GM18873 (cell line): ENCODE results near the gene ZNF74.

Source experiments
- ATAC-seq: cut with Tn5 transposase; IDR thresholded peaks from one replicate; pipeline ENCODE4 v1.9.1; 2021; ENCODE audit warnings: mild to moderate bottlenecking, moderate library complexity, moderate number of reproducible peaks; ENCODE audit not compliant: unreplicated experiment, low FRiP score

Gene ZNF74

DNA sequence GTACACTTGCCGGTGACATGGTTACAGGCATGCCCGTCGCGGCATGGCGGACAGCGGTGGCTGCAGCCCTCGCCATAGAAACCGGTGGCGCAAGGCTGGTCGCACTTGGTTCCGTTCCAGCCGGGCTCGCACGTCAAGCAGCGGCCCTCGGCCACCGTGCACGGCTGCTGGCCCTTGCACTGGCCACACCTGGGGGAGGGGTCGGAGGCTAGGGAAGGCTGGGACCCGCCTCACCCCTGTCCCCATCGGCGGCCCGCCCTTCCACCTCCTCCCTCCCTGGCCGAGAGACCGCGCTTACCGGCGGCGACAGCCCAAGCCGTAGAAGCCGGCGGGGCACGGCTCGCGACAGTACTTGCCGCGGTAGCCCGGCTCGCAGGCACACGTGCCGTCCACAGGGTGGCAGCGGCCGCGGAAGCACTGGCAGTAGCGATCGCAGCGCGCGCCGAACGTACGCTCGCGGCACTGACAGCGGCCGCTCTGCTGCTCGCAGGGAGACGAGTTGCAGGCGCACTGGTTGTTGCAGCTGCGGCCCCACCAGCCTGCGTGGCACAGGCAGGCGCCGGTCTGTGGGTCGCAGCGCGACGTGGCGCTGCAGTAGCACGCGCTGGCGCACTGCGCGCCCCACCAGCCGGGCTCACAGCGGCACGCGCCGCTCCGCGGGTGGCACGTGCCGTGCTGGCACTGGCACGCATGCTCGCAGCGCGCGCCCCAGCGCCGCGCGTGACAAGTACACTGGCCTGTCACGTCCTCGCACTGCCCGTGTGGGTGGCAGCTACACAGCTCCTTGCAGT lies 37.0 kb downstream of the ZNF74 start:
- ATAC-seq = no peak

DNA sequence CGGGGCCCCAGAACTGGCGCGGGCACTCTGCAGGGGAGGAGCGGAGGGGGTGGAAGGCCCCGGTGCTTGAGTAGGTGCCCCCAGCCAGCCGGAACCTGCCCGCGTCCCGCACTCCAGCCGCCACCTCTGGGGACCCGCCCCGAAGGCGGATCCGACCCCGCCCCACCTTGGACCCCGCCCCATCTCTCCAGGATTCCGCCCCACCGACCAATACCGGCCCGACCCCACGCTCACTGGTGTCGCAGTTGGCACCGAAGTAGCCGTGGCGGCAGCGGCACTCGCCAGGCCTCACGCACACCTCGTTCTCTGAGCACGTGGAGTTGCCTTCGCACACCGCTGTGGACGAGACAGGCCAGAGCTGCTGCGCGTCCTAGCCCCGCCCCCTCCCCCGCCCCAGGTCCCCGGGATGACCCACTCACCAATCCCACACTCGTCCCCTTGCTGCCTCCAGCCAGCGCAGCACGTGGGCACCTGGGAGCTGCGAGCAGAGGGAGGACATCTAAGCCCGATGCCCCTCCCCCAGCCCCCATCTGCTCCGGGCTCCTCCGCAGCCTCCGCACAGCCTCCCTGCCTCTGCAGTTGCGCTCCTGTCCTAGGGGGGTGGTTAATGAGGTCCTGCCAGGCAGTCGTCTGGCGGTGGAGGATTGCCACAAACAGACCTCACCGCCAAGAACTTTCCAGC lies 37.7 kb downstream of the ZNF74 start:
- ATAC-seq = no peak

DNA sequence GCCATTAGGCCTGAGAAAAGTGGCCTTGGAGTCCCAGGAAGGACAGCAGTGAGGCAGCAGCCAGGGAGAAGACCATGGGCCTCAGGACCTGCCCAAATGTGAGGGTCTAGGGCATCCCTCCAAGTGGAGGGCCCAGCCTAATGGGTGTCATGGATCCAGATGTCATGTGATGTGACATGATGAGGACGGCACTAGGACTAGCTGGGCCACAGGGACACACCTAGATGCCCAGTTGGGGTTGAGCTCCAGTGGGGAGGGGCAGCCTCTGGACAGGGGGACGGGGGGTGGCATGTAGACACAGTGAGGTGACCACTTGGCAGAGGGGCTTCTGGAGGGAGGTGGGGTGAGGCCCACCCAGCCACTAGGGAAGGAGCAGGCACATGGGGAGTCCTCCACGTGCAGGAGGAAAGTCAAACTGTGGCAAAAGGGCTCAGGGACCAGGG lies 38.3 kb downstream of the ZNF74 start:
- no peak for ATAC-seq

DNA sequence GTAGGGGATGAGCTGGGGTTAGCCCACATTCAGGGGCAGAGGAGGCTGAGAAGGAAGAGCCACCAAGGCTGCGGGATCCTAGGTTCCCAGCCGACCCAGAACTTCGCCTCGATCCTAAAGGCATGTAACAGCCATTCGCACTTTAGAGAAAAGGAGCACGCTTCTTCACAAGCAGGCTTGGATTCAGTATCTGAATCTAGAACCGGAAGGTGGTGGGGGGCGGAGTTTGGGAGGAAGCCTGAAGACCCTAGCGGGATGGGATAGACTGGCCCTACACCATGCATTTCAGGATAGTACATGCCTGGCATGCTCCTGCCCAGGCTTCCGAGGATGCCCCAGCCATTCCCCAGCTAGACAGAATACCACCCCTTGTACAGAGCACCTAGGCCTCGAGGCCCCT lies 39.2 kb downstream of the ZNF74 start:
- ATAC-seq = no peak

DNA sequence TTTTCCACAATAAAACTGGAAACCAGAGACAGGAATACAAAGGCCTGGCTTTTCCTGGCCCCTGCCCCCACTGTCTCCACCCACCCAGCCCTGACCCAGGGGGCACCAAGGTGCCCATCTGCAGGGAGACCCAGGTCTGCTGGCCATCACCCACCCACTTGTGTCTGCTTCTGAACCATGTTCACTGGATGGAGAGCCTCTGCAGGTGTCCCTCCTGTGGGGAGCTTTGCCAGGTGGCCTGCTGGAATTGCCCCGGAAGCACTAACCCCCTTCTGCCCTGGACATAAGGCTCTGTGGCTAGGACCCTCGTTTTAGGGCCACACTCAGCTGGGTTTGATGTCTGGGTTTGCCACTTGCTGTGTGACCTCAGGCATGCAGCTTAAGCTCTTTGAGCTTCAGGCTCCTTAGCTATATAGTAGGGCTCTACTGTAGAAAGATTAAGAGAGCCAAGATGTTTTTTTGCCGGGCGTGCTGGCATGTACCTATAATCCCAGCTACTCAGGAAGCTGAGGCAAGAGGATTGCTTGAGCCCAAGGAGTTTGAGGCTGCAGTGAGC lies 39.8 kb downstream of the ZNF74 start:
- no peak for ATAC-seq

DNA sequence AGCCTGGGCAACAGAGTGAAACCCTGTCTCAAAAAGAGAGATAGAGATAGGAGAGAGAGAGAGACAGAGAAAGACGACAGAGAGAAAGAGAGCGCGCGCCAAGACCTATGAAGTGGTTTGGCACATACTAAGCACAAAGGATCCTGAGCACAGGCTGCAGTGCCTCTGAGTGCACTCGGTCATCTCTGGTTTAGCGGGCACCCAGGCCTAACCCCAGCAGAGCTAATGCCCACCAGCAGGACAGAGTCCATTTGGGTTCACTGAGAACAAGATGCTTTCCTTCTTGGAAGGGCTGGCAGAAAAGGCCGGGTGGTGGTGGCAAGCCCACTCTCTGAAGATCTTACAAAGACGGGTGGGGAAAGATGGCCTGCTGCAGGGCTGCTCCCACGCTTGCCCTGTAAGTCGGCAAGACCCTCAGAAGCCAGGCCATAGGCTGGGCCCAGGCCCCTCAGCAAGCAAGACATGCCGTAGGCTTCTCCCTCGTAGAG lies 40.4 kb downstream of the ZNF74 start:
- no peak for ATAC-seq

DNA sequence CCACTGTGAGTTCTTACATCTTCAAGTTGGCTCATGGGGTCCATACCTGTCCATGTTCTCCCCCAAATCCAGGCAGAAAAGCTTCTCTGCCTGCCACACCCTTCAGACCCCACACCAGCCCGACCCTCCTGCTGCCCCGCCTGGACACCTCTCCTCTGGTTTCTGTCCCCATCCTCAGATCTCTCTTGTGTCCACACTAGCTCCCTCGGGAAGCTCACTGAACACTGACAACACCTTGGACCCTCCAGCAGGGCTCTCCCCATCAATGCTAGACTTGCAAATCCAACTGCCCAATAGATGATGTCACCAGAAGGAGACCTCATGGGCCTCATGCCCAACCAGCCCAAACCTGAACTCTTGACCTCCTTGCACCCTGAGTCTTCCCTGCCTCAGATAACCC lies 40.8 kb downstream of the ZNF74 start:
- no peak for ATAC-seq

DNA sequence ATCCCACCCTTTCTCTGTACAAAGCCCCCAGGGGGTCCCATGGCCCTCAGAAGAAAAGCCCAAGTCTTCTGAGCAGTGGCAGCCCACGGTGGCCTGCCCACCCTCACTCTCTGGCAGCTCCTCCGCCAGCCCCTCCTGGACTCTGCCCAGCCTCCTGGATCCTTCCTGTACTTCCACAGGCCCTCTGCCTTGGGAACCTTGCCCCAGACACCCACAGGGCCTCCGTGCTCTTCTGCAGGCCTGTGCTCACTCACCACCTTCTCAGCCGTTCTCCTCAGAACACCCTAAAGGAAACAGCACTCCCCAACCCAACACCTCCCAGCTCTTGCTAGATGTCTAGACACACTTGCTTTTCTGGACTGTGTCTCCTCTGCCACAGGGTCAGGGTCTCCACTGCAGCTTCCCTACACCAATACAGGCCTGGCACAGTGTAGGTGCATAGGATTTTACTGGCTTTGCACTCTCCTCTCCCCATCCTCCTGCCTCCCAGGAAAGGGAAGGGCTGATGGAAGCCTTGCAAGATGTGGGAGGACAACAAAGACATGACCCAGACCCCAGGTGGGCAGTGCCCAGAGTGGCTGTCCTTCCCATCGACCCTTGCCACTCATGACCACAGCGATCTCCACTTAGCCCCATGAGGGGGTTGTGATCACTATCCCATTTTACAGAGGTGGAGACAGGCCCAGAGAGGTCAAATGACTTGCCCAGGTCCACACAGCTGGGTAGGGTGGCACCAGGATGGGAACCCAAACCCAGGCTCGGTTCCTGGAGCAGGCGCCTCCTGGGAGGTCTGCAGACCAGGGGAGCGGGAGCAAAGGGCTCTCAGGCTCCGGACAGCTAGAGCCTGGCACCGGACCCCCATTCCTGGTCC lies 41.7 kb downstream of the ZNF74 start:
- ATAC-seq = no peak

GRCh38 chr22:20436307-20436767 lies 42.4 kb downstream of the ZNF74 start:
- ATAC-seq = no peak

GRCh38 chr22:20436768-20437612 lies 43.0 kb downstream of the ZNF74 start:
- no peak for ATAC-seq

DNA sequence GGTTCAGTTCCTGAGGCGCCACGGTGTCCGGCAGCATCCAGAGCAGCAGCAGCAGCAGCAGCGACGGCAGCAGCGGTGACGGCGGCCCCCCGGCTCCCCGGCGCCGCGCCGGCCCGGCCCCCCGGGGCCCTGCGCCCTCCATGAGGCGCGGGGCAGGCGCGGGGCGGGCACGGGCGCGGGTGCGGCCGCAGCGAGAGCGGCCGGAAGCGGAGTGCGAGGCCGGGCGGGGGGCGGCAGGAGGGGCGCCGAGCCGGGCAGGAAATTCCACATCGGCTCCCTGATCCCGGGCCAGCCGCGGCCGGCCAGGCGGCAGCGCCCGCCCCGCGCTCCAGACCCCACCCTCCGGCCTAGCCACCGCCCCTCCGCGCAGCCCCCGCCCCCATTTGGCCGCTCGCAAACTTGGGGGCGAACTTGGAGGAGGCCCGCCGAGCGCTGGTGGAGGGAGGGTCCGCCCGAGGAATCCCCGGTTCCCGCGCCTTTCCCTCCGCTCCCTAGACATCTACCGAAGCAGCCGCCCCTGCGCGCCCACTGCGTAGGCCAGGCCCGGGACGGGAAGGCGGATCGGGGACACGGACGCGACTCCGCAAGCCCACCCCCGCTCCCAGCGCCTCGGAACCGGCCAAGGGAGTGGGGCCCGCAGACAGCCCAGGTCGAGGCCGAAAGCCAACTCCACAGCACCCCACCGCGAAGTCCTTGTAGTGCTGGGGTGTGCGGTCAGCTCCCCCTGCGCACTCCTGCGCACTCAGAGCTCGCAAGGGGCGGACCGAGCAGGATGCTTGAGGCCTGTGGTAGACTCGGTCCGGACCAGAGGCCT lies 43.9 kb downstream of the ZNF74 start, which contains the start of gene SCARF2:
Gene SCARF2, minus strand, starts transcription at position 213 of the 814 bp plus-strand sequence. Its CDS starts 71 bp downstream, at position 142.
- no peak for ATAC-seq

DNA sequence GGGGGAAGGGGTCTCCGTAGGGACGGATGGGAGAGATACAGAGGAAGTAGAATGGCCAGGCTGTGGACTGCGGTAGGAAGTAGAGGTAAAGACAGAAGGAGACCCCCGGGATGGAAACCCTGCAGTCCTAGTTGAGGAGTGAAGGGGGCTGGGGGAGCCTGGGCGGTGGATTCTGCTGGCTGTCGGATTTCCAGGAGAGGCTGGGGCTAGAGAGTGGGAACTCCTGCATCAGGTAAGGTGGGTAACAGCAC lies 44.4 kb downstream of the ZNF74 start:
- ATAC-seq = no peak

- ATAC-seq = no peak
These were observed 44.9 kb downstream of the ZNF74 start for GRCh38 chr22:20438678-20439492.

DNA sequence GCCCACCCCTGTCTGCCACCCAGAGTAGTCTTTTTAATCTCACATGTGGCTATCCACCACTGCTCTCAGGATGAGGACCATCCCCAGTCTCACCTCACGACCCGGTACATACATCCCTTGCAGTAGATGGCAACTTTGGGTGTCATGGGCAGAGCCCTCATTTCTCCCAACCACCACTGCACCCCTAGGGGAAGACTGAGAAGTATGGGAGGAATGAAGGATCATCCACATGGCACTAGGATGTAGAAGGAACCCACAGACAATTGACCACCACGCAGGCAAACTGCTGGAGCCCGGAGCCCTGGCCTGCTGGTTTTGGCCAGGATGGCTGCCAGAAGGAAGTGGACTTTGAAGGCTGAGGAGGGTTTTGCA lies 45.6 kb downstream of the ZNF74 start:
- ATAC-seq = no peak

DNA sequence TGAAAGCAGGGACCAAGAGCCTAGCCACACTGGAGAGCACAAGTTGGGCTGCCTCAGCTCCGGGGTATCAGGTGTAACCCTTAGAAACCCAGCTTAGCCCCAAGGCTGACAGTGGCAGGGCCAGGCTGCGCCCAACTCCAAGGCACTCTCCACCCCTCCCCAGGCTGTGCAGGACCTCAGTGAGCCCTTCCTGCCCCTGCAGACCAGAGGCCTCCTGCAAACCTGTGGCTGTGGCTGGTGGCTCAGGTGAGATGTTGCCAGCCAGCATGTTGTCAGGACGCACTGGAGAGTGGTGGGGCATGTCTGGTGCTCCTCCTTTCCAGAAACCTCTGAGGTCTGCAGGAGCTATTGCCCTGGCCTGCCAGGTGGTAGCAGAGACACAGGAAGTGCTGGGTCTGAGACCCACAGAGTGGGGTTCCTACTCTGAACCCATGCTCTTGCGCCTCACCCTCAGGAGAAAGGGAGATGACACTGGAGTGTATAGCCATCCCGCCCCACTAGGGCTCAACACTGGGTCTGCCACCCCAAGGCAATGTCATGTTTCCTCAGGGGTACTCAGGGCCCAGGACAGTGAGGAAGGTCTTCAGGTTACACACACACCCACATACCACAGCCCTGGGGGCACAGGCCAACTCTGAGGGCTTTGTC lies 46.1 kb downstream of the ZNF74 start:
- ATAC-seq = no peak

- ATAC-seq = no peak
These were observed 47.0 kb downstream of the ZNF74 start for GRCh38 chr22:20440637-20441591.
